Stimulated activated CD4-positive, alpha-beta T cell treated with anti-CD3 and anti-CD28 coated beads, Interleukin-12 subunit alpha, Interleukin-12 subunit beta, amount 100 ng/mL, for 24 hours (primary cell): ENCODE data around the gene NPY4R.
"Not testable (repeated sequence)": the region's sequence is repeated elsewhere in the genome, so short reads cannot be mapped to it uniquely, and the experiment has no call there.

ENCODE experiments used
- DNase-seq, 2 experiments: peaks; one replicate each; pipeline ENCODE4 v3.0.0-alpha.2; 2020; ENCODE audit warnings: low read depth in 2 of 2

The NPY4R gene

DNA sequence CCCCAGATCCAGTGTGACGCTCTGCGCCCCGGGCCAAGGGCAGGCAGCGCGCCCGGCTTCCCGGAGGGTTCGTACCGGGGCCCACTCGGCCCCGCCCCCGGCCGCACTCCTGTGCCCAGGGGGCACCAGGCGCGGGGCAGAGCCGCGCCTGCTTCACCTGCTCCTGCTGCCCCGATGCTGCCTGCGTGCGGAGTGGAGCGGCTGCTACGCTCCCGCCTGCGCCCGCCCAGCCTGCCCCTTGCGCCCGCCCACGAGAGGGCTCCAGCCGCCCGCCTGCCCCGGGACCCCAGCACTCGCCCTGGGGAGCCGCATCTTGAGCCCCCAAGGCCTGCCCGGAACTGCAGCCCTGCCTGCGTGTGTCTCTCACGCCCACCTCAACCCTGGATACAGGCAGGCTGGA lies at the start of gene NPY4R:
Gene NPY4R, minus strand, starts transcription at position 194 of the 400 bp plus-strand sequence. CDS start 3,323 bp downstream, outside the sequence.
- DNase-seq: not testable (repeated sequence)

- DNase-seq: no peak
Measured at GRCh38 chr10:46515366-46515765, 49.6 kb upstream of the NPY4R start.

GRCh38 chr10:46514899-46515298 lies 49.1 kb upstream of the NPY4R start:
- DNase-seq: no peak

- DNase-seq: no peak
Measured at GRCh38 chr10:46514431-46514861, 48.7 kb upstream of the NPY4R start.

- not testable (repeated sequence) for DNase-seq
Measured at GRCh38 chr10:46513333-46513732, 47.6 kb upstream of the NPY4R start.

DNA sequence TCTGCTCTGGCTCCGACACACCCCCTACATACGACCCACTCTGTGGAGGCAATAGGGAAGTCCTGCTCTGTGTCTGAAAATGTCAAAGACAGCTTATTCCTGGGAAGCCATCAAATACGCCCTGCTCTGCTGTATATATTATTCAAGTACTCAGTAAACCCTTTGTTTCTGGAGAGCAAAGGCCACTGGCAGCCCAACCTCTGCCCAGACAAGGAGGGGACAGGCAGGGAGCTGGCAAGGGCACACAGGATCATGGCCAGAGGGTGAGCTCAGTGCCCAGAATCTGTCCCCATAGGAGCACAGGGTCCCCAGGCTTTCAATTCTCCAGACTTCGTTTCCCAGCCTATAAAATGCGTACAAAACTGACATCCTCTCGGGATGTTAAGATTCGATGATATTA lies 47.0 kb upstream of the NPY4R start:
- DNase-seq: not testable (repeated sequence)

DNA sequence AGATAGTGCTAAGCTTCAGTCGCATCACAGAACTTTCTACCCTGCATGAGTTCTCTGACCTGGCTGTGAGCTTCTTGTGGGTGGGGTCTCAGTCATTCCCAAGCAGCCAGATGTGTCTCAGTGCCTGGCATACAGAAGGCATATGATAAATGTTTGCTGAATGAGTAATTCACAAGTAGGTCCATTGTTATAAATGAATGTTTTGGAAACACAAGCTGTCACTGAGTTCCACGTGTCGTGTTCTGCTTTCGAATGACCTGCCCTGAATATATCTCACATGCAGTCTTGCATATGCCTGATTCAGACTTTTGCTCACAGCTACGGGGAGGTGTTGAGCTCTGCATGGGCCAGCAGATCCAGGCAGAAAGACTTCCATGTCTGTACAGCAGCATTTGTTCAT lies 46.2 kb upstream of the NPY4R start:
- DNase-seq: not testable (repeated sequence)

GRCh38 chr10:46499990-46500389 lies 34.2 kb upstream of the NPY4R start:
- not testable (repeated sequence) for DNase-seq

DNA sequence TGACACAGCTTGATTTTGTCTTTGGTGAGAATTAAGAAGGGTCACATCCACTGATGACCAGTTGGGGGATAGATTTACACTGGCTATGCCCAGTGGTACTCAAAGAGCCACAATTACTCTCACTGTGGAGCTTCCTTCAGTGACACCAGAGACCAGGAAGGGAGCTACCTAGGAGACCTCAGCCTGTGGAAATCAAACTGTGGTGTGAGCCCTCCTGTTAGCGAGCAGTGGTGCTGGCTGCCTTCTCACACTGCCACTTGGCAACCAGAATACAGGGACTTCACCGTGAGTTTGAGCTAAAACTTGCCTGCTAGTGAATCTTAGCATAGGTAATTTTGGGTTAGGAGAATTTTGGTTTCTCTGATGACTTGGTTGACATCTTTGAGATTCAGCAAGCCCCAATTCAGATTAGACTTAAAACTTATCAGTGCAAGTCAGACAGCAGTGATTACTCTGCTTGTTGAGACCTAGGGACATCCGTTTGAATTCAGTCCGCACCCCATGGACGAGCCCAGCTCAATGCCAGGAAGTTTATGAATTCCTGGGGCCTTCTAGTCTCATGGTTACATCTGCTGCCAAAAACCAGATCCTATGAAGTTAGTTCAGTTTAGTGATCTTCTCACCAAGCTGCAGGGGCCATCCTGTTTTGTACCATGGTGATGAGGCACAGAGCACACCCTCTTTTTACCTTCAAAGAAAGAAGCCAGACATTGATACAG lies 33.4 kb upstream of the NPY4R start:
- not testable (repeated sequence) for DNase-seq

DNA sequence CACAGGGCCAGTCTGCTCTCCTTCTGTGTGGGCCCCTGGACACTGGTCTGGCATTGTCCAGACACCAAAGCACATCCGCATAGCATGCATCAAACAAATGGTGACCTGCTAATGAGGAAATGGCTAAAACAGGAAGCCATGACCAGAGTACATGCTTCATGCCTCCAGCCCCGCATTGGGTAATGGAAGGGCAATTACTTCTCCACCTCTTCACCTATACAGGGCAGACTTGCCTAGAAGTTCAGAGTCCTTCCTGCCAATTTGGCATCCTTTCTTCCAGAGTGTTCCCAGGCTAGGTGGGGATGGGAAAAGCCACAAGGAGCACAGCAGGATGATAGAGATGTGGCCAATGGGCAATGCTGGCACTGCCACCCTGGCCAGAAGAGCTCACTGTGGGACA lies 32.1 kb upstream of the NPY4R start:
- not testable (repeated sequence) for DNase-seq

DNA sequence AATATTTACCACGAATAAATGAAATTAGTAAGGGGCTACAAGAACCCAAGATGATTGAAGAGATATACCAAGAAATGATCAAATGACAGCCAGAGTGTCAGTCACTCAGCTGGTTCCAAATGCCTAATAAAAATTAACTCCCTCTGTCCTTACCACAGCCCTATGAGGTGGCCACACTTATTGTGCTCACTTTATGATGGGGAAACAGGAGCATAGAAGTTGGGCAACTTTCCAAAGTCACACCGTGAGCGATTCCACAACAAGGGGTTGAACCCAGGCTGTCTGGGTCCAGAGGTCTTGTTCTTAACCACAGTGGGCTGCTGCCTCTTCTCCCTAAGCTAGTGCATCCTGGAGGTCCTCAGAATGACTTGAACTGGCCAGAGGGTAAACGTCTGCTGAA lies 31.6 kb upstream of the NPY4R start:
- DNase-seq: not testable (repeated sequence)

GRCh38 chr10:46491364-46492114 lies 25.8 kb upstream of the NPY4R start:
- not testable (repeated sequence) for DNase-seq

DNA sequence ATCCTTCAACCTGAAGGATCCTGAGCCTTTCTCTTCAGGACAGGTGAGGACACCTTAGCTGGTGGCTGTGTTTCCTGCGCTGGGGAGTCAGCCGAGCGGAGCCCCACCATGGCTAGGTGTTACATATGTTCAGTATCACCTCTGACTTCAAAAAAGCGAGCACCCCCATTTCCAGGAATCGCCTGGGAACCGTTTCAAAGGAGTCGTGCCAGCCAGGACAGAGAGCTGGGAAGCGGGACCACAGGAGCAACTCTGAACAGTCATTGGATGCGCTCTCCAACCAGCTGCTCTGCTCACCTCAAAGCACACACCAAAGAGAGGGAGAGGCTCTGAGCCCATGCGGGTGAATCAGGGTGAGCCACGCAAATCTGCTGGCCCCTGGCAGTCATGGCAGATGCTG lies 24.5 kb upstream of the NPY4R start:
- DNase-seq: not testable (repeated sequence)

DNA sequence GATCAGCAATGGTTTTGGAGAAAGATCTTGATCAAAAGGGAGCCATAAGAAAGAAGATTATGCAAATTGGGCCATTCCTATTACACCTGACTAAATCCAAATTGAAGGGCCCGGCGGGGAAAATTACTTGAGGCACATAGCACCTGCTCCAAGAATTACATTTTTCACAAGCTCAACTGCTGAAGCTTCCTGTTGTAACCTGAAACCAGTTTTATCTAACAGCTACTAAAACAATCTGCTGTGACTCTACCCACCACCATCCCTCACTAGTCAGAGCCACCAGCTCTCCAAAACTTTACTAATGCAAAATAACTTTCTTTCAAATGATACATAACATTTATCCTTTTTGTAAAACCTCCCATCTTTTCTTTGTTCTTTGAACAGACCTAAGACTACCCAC lies 20.7 kb upstream of the NPY4R start:
- DNase-seq: not testable (repeated sequence)

GRCh38 chr10:46474746-46475320 lies 9.1 kb upstream of the NPY4R start:
- DNase-seq: not testable (repeated sequence)

- DNase-seq: not testable (repeated sequence)
Measured at GRCh38 chr10:46473758-46474157, 8.0 kb upstream of the NPY4R start.

DNA sequence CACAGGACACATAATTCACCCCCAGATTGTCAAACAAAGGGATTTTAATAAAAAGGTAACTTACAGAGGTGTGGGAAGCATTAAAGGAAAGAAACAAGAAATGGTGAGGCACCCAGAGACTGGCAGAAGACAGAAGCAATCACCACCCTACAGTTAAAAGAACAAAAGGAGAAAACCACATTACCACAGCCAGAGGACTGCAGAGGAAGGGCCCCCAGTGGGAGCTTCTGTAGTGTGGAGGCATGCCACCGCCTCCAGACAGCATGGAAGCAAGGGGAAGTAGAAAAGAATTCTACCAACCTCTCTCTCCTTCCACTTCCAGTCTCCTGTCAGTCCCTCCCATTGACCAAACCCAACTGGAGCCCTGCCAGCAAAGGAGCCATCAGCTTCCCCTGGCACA lies 4.4 kb upstream of the NPY4R start:
- DNase-seq: not testable (repeated sequence)

GRCh38 chr10:46468119-46468809 lies 2.5 kb upstream of the NPY4R start:
- DNase-seq: not testable (repeated sequence)

GRCh38 chr10:46463608-46464007 lies 2.1 kb downstream of the NPY4R start:
- not testable (repeated sequence) for DNase-seq

- not testable (repeated sequence) for DNase-seq
Measured at GRCh38 chr10:46462276-46462675, 3.5 kb downstream of the NPY4R start.

- DNase-seq: not testable (repeated sequence)
Measured at GRCh38 chr10:46459579-46459978, 6.2 kb downstream of the NPY4R start.

- not testable (repeated sequence) for DNase-seq
Measured at GRCh38 chr10:46457071-46457470, 8.7 kb downstream of the NPY4R start.
